ENCODE results near the gene HIBCH. TPM values are rescaled to one million over a fixed set of nuclear protein-coding genes. Genes with fewer than 3 reads are reported as not detected.
"Not testable (repeated sequence)": the region's sequence is repeated elsewhere in the genome, so short reads cannot be mapped to it uniquely, and the experiment has no call there.

The HIBCH gene
- total RNA-seq, 1 donor from 2014 or later: 16.3 TPM

DNA sequence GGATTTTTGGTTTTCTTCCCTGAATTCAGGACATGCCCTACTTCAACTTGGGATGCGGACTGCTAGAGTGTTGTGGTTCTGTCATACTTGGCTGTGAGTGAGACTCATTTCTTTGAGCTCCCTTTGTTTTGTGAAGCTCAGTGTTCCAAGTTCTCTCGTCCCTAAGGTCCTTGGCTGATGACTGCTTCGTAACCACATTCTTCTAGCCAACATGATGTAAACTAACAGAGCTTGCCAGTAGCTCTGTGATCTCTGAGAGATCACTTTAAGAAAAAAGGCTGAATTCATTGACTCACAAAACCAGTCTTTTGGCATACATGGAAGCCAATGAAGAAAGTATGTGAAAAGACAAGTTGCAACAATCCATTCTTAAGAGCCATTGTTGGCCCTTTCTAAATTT, 160.2 kb downstream of the HIBCH start:
- no peak overlapping the region for H3K27ac Mint-ChIP-seq (ENCODE audit: unreplicated experiment)
- H2AFZ ChIP-seq (ENCODE audit: low read depth, low read length): peak overlapping the region; percentile 13

GRCh38 chr2:190158798-190159434, 160.7 kb downstream of the HIBCH start:
- no peak for FAIRE-seq
- Histone ChIP-seq H3K9ac (ENCODE audit: low read length) (no peak overlapping the region), H3K27me3 (ENCODE audit: insufficient read depth, low read length) (no peaks in the 10 kb centered on the region), H3K4me1 (ENCODE audit: insufficient read depth, low read length) (no peaks in the 10 kb centered on the region), H4K20me1 (ENCODE audit: insufficient read depth, low read length) (no peaks in the 10 kb centered on the region), H3K36me3 (ENCODE audit: insufficient read depth, low read length) (no peaks in the 10 kb centered on the region), H3K4me3 (ENCODE audit: insufficient read depth, low read depth, low read length) (no peak overlapping the region), H3K79me2 (ENCODE audit: insufficient read depth, low read length) (no peaks in the 10 kb centered on the region), H2AFZ (ENCODE audit: low read depth, low read length) (peak overlapping the region; percentile 13), H3K9me3 (ENCODE audit: insufficient read depth, low read depth, low read length) (no peaks in the 10 kb centered on the region), H3K27ac (ENCODE audit: low read depth, low read length) (no peak overlapping the region), H3K4me2 (ENCODE audit: low read length) (no peak overlapping the region)
- Mint-ChIP-seq H3K4me1 (ENCODE audit: low read depth, unreplicated experiment) (no peaks in the 10 kb centered on the region), H3K4me3 (ENCODE audit: unreplicated experiment) (no peak overlapping the region), H3K9me3 (ENCODE audit: unreplicated experiment) (no peaks in the 10 kb centered on the region), H3K36me3 (ENCODE audit: low read depth, unreplicated experiment) (no peaks in the 10 kb centered on the region), H3K27me3 (ENCODE audit: low read depth, unreplicated experiment) (no peaks in the 10 kb centered on the region), H3K27ac (ENCODE audit: unreplicated experiment) (no peak overlapping the region)
- no peak for DNase-seq (ENCODE audit: low read depth)
- TF ChIP-seq CTCF (IDR thresholded peaks at IDR 0.05; ENCODE audit: insufficient read depth, low read depth, low read length): no peak
- TF ChIP-seq EZH2 (IDR thresholded peaks at IDR 0.05; ENCODE audit: insufficient read depth, low read length): no peak

More for the DNA sequence above, 160.2 kb downstream of the HIBCH start:
- Mint-ChIP-seq H3K4me1 (ENCODE audit: low read depth, unreplicated experiment) (no peaks in the 10 kb centered on the region), H3K4me3 (ENCODE audit: unreplicated experiment) (no peak overlapping the region), H3K36me3 (ENCODE audit: low read depth, unreplicated experiment) (no peaks in the 10 kb centered on the region), H3K9me3 (ENCODE audit: unreplicated experiment) (no peaks in the 10 kb centered on the region), H3K27me3 (ENCODE audit: low read depth, unreplicated experiment) (no peaks in the 10 kb centered on the region)
- Histone ChIP-seq H3K4me2 (ENCODE audit: low read length) (no peak overlapping the region), H4K20me1 (ENCODE audit: insufficient read depth, low read length) (no peaks in the 10 kb centered on the region), H3K27ac (ENCODE audit: low read depth, low read length) (no peak overlapping the region), H3K4me3 (ENCODE audit: insufficient read depth, low read depth, low read length) (no peak overlapping the region), H3K27me3 (ENCODE audit: insufficient read depth, low read length) (no peaks in the 10 kb centered on the region), H3K79me2 (ENCODE audit: insufficient read depth, low read length) (no peaks in the 10 kb centered on the region), H3K9me3 (ENCODE audit: insufficient read depth, low read depth, low read length) (no peaks in the 10 kb centered on the region), H3K4me1 (ENCODE audit: insufficient read depth, low read length) (no peaks in the 10 kb centered on the region), H3K9ac (ENCODE audit: low read length) (no peak overlapping the region), H3K36me3 (ENCODE audit: insufficient read depth, low read length) (no peaks in the 10 kb centered on the region)
- DNase-seq (ENCODE audit: low read depth) (peak; percentile 81), FAIRE-seq (peak; percentile 87)
- no peak for TF ChIP-seq CTCF (IDR thresholded peaks at IDR 0.05; ENCODE audit: insufficient read depth, low read depth, low read length)
- TF ChIP-seq EZH2 (IDR thresholded peaks at IDR 0.05; ENCODE audit: insufficient read depth, low read length): no peak

GRCh38 chr2:190157613-190158528, 161.8 kb downstream of the HIBCH start:
- not testable (repeated sequence) for FAIRE-seq; H2AFZ ChIP-seq (ENCODE audit: low read depth, low read length)

More at GRCh38 chr2:190157613-190158528, 161.8 kb downstream of the HIBCH start:
- H3K27ac ChIP-seq (ENCODE audit: low read depth, low read length); H3K27me3 Mint-ChIP-seq (ENCODE audit: low read depth, unreplicated experiment); DNase-seq (ENCODE audit: low read depth); H3K4me2 ChIP-seq (ENCODE audit: low read length); H3K36me3 Mint-ChIP-seq (ENCODE audit: low read depth, unreplicated experiment); H3K9ac ChIP-seq (ENCODE audit: low read length); H3K79me2 ChIP-seq (ENCODE audit: insufficient read depth, low read length); H3K4me3 Mint-ChIP-seq (ENCODE audit: unreplicated experiment); H4K20me1 ChIP-seq (ENCODE audit: insufficient read depth, low read length); H3K27me3 ChIP-seq (ENCODE audit: insufficient read depth, low read length); H3K4me3 ChIP-seq (ENCODE audit: insufficient read depth, low read depth, low read length); H3K4me1 ChIP-seq (ENCODE audit: insufficient read depth, low read length); H3K9me3 ChIP-seq (ENCODE audit: insufficient read depth, low read depth, low read length); H3K27ac Mint-ChIP-seq (ENCODE audit: unreplicated experiment); H3K4me1 Mint-ChIP-seq (ENCODE audit: low read depth, unreplicated experiment); H3K9me3 Mint-ChIP-seq (ENCODE audit: unreplicated experiment); H3K36me3 ChIP-seq (ENCODE audit: insufficient read depth, low read length): not testable (repeated sequence)

Measured in astrocyte (in vitro differentiated cells and primary cell).